ENCODE data around the gene GUK1. TPM values are rescaled to one million over a fixed set of nuclear protein-coding genes. Genes with fewer than 3 reads are reported as not detected.

The GUK1 gene
- total RNA-seq, 1 donor from 2014 or later: 136 TPM

DNA sequence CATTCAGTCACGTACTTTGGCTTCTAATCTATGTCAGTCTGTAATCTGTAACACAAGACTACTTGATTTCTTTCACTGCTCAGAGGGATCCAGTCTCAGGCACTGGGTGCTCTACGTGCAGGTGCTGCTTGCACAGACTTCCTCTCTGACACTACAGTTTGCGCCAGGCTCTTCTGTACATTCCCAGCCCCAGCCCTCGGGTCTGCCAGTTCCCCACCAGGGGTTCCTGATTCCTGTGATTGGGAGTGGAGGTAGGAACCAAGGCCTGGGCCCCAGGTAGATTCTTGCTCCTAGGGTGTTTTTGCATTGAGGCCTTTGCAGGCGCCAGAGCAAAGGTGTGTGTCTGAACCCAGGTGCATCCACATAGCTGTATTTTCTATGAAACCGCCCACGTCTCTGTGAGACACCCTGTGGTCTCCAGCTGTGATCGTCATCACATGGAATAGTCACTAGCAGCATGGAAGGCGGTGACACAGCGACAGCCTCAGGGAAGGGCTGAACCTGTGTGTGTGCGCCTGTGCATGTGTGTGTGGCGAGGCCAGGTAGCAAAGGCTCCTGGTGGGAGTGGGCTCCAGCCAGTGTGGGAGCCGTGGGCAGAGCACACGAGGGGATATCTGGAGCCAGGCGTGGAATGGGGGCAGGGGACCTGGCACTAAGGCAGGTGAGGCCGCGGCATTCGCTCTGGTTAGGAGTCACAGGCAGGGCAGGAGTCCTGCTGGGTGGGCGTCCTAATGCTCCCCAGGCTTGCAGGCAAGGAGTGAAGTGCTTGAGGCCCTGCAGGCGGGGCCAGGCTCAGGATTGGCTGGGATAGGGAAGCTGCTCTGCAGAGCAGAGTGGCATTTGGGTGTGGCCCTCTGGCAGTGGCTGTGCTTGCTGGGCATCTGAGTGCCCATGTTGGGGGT, 14.8 kb downstream of the GUK1 start:
- Mint-ChIP-seq H3K4me3 (no peak overlapping the region), H3K27ac (peak overlapping the region; percentile 64), H3K4me1 (peaks cover 4% of the 10 kb centered on the region), H3K36me3 (no peaks in the 10 kb centered on the region), H3K9me3 (no peaks in the 10 kb centered on the region), H3K27me3 (ENCODE audit: low read depth) (no peaks in the 10 kb centered on the region)
- DNase-seq (ENCODE audit: low spot score in 2 of 2, unreplicated experiment in 2 of 2): no peak
- TF ChIP-seq, protein P1, sequence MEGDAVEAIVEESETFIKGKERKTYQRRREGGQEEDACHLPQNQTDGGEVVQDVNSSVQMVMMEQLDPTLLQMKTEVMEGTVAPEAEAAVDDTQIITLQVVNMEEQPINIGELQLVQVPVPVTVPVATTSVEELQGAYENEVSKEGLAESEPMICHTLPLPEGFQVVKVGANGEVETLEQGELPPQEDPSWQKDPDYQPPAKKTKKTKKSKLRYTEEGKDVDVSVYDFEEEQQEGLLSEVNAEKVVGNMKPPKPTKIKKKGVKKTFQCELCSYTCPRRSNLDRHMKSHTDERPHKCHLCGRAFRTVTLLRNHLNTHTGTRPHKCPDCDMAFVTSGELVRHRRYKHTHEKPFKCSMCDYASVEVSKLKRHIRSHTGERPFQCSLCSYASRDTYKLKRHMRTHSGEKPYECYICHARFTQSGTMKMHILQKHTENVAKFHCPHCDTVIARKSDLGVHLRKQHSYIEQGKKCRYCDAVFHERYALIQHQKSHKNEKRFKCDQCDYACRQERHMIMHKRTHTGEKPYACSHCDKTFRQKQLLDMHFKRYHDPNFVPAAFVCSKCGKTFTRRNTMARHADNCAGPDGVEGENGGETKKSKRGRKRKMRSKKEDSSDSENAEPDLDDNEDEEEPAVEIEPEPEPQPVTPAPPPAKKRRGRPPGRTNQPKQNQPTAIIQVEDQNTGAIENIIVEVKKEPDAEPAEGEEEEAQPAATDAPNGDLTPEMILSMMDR (IDR thresholded peaks at IDR 0.05; ENCODE audit: unreplicated experiment): no peak

DNA sequence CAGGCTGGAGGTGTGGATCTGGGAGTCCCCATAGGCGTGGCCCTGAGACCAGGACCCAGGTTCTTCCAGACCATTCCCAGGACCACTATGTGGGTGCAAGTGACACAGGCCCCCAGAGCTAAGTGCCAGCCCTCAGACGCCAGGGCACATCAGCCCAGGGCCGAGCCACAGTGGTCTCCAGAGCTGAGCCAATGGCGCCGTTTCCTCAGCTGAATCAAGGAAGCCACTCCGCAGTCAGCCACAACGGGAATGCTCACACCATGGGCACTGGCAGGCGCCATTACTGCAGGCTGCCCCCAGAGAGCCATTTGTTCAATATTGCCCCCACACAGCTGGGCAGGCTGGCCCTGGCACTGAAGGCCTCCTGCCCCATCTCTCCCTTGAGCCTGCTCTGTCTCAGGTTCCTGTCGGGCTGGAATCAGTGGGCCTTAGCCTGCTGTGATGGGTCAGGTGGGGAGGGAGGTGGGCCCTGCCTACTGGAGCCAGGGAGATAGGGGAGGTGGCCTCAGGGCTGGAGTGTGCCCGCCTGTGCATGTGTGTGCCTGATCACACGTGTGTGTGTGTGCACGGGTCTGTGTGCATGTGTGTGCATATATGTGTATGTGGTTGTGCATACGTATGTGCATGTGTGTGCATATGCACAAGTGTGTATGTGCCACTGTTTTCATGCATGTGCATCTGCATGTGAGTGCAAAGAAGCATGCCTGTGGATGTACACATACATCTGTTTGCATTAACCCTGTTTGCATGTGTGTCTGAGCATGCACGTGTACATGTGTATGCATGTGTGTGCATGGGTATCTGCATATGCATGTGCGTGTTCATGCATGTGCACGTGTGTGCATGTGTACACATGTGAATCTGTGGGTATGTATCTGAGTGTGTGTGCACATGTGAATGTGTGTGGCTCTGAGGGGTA, 15.8 kb downstream of the GUK1 start:
- Mint-ChIP-seq H3K4me1 (peaks cover 4% of the 10 kb centered on the region), H3K36me3 (no peaks in the 10 kb centered on the region), H3K4me3 (no peak overlapping the region), H3K9me3 (no peaks in the 10 kb centered on the region), H3K27me3 (ENCODE audit: low read depth) (no peaks in the 10 kb centered on the region), H3K27ac (no peak overlapping the region)
- DNase-seq (ENCODE audit: low spot score in 2 of 2, unreplicated experiment in 2 of 2): no peak
- TF ChIP-seq, protein P1 (IDR thresholded peaks at IDR 0.05; ENCODE audit: unreplicated experiment): no peak

DNA sequence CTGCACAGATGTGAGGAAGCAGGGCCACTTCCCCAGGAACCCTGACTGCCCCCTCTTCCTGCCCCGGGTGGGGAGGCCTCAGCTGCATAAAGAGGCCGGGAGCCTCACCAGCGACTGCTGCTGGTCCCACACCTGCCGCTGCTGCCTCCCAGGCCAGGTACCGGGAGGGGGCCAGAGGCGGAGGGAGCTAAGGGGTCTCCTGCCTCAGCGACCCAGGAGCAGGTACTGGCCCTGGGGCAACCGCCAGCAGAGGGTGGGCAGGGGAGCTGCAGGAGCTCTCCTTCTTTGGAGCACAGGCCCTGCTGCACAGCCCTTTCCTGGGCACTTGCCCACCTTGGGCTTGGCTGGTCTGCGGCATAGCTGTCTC, 16.4 kb downstream of the GUK1 start:
- Mint-ChIP-seq H3K4me1 (peaks cover under 1% of the 10 kb centered on the region), H3K27ac (no peak overlapping the region), H3K27me3 (ENCODE audit: low read depth) (no peaks in the 10 kb centered on the region), H3K9me3 (no peaks in the 10 kb centered on the region), H3K4me3 (no peak overlapping the region), H3K36me3 (no peaks in the 10 kb centered on the region)
- TF ChIP-seq, protein P1 (IDR thresholded peaks at IDR 0.05; ENCODE audit: unreplicated experiment): no peak
- no peak for DNase-seq (ENCODE audit: low spot score in 2 of 2, unreplicated experiment in 2 of 2)

DNA sequence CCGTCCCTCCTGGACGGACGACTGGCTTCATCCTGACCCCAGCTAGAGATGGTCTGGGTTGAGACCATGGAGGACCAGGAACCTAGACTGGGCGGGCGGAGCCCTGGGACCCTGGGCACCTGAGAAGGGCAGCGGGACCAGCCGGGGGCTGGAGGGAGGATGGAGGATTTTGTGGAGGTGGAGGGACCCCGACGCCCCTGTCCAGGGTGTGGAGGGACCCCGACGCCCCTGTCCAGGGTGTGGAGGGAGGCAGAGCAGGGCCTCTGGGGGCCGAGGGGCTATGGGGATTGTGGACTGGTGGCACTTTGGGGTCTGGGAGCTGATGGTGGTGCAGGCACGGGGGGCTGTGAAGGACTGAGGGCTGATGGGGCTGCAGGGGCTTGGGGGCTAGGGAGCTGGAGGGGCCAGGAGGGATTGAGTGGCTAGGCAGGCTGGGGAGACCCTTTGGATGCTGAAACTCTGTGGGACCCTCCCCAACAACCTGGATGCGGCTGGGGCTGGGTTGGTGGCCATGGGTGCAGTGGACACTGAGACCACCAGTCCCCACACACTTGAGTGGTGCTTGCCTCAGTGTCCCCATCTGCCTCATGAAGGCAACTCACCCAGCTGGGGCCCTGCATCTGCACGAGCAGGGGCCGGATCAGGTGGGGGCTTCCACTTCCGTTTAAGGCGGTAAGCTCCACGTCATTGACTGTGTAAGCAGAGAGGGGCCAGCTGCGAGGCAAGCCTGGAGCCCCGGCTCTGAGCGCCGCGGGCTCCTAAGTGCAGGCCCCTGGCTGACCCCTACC, 17.1 kb downstream of the GUK1 start:
- no peak overlapping the region for H3K4me3 Mint-ChIP-seq
- no peak overlapping the region for H3K27ac Mint-ChIP-seq
- no peak for DNase-seq (ENCODE audit: low spot score in 2 of 2, unreplicated experiment in 2 of 2)
- H3K36me3 Mint-ChIP-seq: no peaks in the 10 kb centered on the region
- TF ChIP-seq, protein P1 (IDR thresholded peaks at IDR 0.05; ENCODE audit: unreplicated experiment): no peak
- no peaks in the 10 kb centered on the region for H3K9me3 Mint-ChIP-seq
- peaks cover 6% of the 10 kb centered on the region for H3K4me1 Mint-ChIP-seq
- H3K27me3 Mint-ChIP-seq (ENCODE audit: low read depth): no peaks in the 10 kb centered on the region

DNA sequence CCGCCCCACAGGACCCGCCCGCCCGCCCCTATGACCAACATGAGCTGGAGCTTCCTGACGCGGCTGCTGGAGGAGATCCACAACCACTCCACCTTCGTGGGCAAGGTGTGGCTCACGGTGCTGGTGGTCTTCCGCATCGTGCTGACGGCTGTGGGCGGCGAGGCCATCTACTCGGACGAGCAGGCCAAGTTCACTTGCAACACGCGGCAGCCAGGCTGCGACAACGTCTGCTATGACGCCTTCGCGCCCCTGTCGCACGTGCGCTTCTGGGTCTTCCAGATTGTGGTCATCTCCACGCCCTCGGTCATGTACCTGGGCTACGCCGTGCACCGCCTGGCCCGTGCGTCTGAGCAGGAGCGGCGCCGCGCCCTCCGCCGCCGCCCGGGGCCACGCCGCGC, 17.6 kb downstream of the GUK1 start:
- peaks cover 9% of the 10 kb centered on the region for H3K4me1 Mint-ChIP-seq
- no peaks in the 10 kb centered on the region for H3K9me3 Mint-ChIP-seq
- TF ChIP-seq, protein P1 (IDR thresholded peaks at IDR 0.05; ENCODE audit: unreplicated experiment): no peak
- H3K27ac Mint-ChIP-seq: no peak overlapping the region
- no peaks in the 10 kb centered on the region for H3K36me3 Mint-ChIP-seq
- no peak overlapping the region for H3K4me3 Mint-ChIP-seq
- H3K27me3 Mint-ChIP-seq (ENCODE audit: low read depth): no peaks in the 10 kb centered on the region
- DNase-seq (ENCODE audit: low spot score in 2 of 2, unreplicated experiment in 2 of 2): no peak
